Stimulated activated naive CD8-positive, alpha-beta T cell treated with anti-CD3 and anti-CD28 coated beads, Interleukin-15, Interleukin-2, amounts not matched to agents 100 U/mL and 50 U/mL, for 24 hours (primary cell): ENCODE measurements around the gene CCDC182.

Experiments used
- ATAC-seq: fragments of 150-1000 bp; cut with Tn5 transposase; one replicate; pipeline ENCODE4 v1.10.0; 2021
- DNase-seq: peaks from one replicate; pipeline ENCODE4 v3.0.0; 2021

The CCDC182 gene

GRCh38 chr17:57756951-57757350 is 11.9 kb upstream of the CCDC182 start:
- ATAC-seq = no peak

DNA sequence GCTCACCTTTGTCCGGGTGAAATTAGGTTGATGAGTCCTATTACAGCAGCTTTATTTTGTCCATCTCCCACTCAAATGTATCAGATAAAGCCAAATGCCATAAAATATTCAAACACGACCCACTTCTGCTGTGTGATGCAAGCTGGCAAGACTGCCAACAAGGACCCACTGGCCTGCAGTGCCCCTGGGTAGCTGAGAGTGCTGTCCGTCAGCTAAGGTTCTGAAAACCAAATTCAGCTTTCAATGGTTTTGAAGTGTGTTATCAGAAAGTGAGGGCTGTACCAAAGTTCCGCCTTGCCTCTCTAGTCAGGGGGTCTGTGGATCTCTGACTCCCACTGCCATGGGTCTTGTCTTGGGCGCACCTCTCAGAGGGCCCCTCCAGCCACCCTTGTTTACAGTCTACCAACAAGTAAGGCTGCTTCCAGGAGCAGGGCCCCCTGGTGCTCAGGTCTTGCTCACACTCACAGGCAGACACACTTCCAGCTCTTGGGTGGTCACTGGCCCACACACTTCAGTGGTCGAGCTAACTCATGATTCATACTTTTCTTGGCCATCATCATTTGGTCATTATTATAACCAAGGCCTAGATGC is 10.5 kb upstream of the CCDC182 start:
- no peak for ATAC-seq
- DNase-seq = no peak

More at GRCh38 chr17:57756951-57757350, 11.9 kb upstream of the CCDC182 start:
- DNase-seq = no peak

DNA sequence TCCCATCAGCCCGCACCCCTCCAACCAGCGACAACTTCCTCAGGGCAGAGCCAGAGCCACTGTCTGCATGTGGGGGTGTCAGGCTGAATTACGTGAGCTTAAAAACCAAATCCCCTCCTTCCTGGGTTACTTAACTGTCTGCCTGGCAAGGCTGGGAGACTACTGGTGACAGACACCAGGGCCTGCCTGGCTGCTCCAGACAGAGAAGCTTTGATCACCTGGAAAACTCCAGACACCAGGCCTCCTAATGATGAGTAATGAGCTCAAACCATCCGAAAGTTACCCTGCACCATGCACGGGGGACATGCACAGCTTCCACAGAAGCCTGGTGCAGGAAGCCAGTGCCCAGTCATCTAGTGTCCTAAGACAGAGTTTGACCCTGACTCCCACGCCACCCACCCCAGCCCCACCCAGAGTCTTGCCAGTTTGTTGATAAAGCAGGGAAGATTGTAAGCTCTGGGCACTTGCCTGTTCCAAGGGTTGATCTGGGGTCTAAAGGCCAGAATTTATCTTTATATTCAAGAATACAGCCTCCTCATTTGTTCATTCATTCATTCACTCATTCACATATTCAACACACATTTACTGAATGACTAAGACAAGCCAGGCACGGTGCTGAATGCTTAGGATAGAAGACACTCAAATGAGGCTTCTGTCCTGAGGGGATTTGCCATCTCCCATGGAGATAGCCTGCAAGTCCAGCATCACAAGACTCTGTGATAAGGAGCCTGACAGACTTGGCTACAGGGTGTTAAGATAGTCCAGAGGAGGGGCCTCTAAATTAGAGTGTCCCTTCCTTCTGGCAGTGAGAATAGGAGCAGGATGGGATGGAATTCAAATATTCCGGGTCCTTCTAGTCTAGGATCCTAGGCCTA is 7.2 kb upstream of the CCDC182 start:
- no peak for DNase-seq
- ATAC-seq = no peak

DNA sequence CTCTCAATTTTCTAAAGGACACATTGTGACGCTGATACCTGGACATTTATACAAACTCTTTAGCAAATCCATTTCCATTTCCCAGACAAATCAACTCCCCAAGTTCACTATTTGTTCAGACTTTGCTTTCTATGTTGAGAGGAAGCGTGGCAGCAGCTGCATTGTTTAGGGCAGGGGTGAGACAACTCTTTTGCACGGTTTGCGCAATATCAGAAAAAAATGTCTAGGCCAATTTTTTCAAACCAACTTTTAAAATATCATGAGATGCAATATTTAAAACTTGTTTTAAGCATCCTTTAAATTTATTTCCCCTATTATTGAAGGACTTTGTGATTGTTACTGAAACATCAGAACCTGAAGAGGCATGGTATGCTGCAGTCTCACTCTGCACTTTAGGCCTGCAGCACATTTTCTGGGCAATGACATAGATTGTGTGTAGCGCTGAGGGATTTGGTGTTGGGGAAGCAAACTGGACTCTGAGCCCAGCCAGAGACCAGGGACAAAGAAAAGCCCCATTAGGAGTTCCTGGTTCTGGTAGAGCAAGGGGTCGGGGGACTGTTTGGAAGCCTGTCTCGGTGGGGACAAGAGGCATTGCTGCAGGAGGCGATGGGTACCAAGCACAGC is 6.4 kb upstream of the CCDC182 start:
- no peak for DNase-seq

DNA sequence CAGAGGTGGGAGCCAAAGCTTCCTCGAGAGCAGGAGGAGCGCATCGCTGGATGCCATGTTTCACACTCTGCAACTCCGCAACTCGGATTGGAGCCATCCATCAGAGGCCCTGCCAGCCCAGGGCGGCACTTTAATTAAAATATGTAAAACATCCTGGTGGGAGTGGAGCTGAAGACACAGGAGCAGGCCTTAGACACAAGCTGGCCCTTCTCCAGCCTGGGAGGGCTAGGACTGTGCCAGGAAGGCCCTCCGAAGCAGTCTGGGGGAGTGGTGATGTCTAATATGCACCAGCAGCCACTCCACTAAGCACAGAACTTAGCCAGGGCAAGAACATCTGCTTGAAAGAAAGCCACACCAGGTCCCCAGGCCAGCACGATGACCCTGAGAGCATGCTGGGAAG is 5.8 kb upstream of the CCDC182 start:
- DNase-seq = no peak
- no peak for ATAC-seq

More for the DNA sequence above, 6.4 kb upstream of the CCDC182 start:
- ATAC-seq = no peak

- ATAC-seq (no peak), DNase-seq (no peak)
Measured at GRCh38 chr17:57750109-57750871, 5.2 kb upstream of the CCDC182 start.

DNA sequence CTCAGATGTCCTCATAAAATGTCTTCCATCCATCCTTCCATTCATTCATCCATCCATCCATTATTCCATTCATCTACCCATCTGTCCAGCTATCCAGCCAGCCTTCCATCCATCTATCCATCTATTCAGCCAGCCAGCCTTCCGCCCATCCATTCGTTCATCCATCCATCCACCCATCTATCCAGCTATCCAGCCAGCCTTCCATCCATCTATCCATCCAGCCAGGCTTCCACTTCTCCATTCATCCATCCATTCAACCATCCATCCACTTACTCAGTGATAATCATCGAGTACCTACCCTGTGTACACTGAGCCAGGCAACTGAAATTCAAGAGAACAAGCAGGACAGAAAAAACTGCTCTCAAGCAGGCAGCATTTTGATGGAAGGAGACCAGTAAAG is 4.6 kb upstream of the CCDC182 start:
- ATAC-seq (no peak), DNase-seq (no peak)

DNA sequence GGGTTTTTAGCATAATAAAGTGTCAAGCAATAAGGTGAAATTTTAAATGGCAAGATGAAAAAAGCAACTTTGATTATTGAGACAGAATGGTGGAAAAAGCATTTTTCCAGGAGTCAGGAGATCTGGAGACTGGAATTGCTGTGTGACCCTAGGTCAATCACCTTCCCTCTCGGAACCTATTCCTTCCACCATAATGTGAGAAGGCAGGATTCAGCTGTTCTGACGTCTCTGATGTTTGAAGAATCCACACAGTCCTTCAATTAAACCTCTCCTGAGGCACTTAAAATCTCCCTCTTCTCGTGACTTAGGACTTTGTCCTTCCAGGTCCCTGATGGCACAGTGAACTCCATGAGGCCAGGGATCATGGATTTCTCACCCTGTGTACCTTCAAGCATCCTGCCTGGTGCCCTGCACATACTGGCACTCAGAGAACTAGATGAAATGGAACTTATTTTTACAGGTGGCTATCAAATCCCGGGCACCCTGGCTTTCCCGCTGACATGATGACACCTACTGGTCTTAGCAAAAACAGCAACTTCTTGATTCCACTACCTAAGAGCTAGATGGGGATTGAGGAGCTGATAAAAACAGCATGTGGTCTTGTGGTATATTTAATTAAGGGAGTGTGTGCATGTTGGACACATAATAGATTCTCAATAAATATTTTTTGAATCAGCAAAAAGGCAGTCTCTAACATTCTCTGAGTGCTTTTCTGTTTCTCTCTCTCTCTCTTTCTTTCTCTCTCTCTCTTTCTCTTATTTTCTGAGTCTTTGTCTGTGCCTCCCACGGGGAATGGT is 2.3 kb upstream of the CCDC182 start:
- peak; percentile 27 for DNase-seq
- peak; percentile 53 for ATAC-seq

DNA sequence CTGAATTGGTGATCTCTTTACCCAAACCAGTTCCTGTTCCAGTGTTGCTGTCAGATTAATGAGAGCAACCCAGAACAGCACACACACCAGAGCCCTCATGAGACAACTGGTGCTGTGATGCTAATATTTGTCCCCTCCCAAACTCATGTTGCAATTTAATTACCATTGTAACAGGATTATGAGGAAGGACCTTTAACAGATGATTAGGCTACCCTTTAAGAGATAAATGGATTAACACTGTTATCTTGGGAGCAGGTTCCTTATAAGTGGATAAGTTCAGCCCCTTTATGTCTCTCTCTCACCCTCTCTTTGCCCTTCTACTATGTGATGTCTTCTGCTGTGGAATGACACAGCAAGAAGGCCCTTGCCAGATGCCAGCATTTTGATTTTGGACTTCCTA is 1.1 kb upstream of the CCDC182 start:
- ATAC-seq (no peak), DNase-seq (no peak)

DNA sequence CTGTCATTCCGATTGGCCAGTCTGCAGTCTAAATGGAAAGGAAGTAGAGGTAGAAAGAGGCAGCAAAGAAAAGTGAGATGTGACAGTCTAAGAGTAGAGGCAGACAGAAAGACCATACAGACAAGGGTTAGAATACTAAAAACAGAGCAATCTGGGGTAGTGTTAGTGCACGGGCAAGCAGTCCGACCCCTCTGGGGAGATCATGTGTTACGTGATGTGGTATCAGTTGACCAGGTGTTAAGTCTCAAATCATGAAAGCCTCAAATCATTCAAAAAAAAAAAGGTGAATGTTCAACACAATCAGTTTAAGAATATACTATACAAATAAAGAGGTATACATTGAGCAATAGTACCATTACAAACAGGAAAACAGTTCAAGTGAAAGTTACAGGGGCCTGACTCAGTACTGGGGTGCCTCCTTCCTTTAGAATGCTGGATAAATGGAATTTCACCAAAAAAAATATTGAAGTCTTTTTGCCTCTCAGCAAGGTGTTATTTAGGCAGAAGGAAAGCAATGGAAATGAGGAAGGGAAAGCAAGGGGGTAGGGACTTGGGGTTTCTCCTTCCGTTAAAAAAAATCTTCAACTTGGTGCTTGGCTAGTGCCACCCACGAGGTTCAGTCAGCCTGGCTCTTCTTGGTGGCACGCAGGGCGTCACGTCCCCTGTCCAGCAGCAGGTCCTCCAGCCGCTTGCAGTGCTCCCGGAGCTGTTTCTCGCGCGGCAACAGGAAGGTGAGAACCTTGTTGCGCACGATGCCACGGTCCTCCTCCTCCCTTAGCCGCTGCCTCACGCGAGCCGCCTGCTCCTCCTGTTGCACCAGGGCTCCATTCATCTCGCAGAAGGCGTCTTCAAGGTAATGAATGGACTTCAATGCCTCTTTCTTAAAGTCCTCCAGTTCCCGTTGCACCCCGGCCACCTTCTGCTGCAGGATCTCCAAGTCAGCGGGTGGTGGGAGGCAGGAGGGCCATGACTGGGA is 616 bp downstream of the CCDC182 start:
- ATAC-seq (no peak), DNase-seq (no peak)

- ATAC-seq (no peak), DNase-seq (no peak)
Measured at GRCh38 chr17:57740235-57740528, 4.9 kb downstream of the CCDC182 start.

- ATAC-seq = peak; percentile 61
- no peak for DNase-seq
Measured at GRCh38 chr17:57739402-57740234, 5.5 kb downstream of the CCDC182 start.

DNA sequence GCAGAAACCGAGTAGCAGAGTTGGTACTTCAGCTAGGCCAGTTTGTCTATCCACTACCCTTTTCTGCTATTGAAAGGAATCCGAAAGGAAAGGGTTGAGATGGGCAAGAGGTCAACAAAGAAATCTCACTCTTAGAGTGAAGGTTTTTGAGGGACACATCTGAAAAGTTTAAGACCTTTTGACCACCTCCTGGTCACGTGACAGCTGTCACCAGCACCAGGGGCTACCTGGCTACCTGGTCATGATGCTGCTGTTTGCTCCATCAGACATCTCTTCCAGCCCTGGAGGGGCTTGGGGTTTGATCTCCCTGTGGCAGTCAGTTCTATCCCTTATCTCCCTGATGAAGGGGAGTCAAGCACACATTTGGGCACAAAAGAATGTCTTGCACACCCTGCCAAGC is 7.6 kb downstream of the CCDC182 start:
- ATAC-seq (no peak), DNase-seq (no peak)

- DNase-seq (no peak), ATAC-seq (peak; percentile 55)
Measured at GRCh38 chr17:57735707-57736106, 9.4 kb downstream of the CCDC182 start.

DNA sequence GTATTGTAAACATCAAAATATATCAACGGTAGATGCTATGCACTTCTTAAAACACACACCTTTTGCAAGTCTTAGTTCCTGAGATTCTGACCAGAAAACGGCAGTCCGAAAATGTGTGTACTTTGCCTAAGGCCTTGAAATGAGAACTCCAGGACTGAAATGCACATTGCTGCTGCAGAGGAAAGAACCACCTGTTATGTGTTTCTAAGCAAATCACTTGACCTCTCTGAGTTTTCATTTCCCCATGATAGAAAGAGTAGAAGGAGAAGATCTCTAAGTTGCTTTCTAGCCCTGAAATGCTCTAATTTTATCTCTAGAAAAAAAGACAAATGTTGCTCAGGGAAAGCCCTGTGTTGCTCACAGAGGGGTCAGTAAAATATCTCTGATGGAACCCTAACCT is 9.9 kb downstream of the CCDC182 start:
- ATAC-seq = no peak
- no peak for DNase-seq

- ATAC-seq = no peak
- no peak for DNase-seq
Measured at GRCh38 chr17:57733085-57733484, 12.0 kb downstream of the CCDC182 start.

GRCh38 chr17:57732062-57732461 is 13.0 kb downstream of the CCDC182 start:
- DNase-seq (no peak), ATAC-seq (no peak)

- no peak for ATAC-seq
- DNase-seq = no peak
Measured at GRCh38 chr17:57730026-57730701, 14.9 kb downstream of the CCDC182 start.

GRCh38 chr17:57727630-57728175 is 17.4 kb downstream of the CCDC182 start:
- no peak for ATAC-seq
- no peak for DNase-seq
